HG03558 (cell line): Measurements from ENCODE around the gene SYCN.
"Not testable (repeated sequence)": the region's sequence is repeated elsewhere in the genome, so short reads cannot be mapped to it uniquely, and the experiment has no call there.

Experiments used
- ATAC-seq: cut with Tn5 transposase; IDR thresholded peaks from one replicate; pipeline ENCODE4 v1.9.1; 2021; ENCODE audit warnings: moderate number of reproducible peaks; ENCODE audit not compliant: unreplicated experiment; ENCODE audit errors: extremely low read depth

The SYCN gene

DNA sequence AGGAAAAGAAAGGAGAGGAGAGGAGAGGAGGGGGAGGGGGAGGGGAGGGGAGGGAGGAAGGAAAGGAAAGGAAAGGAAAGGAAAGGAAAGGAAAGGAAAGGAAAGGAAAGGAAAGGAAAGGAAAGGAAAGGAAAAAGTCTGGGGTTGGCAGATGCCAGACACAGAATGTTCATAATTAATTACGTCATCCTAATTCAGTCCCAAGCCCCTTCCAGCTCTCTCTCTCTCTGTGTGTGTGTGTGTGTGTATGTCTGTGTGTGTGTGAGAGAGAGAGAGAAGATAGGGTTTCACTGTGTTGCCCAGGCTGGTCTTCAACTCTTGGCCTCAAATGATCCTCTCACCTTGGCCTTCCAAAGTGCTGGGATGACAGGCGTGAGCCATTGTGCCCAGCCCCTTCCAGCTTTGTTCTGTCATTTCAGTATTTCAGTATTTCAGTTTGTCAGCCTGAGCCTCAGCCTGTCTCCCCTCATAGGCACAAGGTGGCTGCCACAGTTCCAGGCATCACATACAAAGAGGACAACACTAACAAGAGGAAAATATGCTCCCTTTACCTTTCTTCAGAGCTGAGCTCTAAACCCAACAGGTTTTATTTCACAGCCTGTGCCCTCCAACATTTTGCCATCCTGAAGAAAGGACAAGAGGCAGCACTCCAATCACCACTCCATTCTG, 26.2 kb upstream of the SYCN start:
- no peak for ATAC-seq

DNA sequence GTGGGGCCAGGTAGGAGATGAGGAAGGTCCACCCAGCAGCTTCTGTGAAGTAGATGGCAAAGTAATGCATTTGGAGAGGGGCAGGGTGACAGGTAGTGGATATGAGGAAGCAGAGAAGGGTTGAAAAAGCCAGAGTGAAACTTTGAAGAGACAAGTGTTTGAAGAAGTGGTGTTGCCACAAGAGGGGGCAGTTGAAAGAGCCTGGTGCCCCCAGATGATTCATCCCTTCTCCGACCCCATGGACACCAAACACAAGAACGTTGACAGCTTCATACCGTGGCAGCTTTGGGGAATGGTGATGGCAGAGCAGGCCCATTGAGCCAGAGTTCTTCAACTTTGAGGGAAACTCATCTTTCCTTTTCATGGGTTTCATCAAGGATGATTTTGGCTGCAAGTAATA, 20.8 kb upstream of the SYCN start:
- ATAC-seq, result no peak

DNA sequence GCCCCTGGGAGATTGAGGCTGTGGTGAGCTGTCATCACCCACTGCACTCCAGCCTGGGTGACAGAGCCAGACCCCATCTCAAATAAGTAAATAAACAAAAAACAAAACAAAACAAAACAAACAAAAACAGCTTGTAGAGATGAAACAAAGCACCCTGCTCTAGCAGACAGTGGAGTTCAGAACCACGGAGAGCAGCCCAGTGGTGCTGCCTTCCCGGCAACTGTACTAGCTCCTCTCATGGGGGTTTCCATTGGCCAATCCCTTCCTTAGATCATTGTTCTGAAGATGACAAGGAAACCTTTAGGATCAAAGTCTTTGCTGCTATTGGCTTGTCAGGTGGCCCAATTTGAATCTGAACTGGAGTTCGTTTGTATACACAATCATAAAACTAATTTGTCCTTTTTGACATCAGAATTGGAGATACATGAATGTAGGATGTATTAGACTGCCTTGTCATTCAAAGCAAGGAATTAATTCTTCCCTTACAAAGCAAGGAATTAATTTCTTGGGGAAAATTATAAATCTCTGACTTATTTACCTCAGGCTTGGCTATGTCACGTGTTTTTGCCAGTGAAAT, 19.7 kb upstream of the SYCN start:
- no peak for ATAC-seq

DNA sequence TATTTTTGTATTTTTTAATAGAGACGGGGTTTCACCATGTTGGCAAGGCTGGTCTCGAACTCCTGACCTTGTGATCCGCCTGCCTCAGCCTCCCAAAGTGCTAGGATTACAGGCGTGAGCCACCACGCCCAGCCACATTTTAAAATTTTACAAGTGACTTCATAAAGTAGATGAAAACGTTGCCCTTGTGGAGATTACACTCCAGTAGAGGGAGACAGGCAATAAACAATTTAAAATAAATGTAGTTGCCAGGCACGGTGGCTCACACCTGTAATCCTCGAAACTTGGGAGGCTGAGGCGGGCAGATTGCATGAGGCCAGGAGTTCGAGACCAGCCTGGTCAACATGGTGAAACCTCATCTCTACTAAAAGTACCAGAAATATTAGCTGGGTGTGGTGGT, 15.0 kb upstream of the SYCN start:
- not testable (repeated sequence) for ATAC-seq

DNA sequence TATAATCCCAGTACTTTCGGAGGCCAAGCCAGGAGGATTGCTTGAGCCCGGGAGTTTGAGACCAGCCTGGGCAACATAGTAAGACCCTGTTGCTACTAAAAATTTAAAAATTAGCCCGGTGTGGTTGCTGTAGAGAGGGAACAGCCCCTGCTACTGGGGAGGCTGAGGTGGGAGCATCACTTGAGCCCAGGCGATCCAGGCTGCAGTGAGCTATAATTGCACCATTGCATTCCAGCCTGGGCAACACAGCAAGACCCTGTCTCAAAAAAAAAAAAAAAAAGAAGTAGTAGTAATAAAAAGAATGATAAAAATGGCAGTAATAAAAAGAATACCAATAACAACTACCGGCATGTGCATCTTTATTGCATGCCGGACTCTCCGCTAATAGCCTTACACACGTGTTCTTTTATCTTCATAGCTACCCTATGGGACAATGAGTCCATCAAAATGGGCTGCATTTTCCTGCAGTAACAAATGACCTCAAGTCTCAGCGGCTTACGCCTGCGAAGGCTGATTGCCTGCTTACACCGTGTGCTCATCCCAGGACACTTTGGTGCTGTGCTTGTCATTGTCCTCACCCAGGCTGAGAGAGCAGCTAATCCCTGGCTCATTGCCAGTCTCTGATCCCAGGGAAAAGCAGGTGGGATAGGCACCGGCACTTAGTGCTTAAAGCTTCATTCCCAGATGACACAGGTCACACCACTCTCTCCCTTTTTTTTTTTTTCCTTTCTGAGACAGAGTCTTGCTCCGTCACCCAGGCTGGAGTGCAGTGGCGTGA, 14.4 kb upstream of the SYCN start:
- ATAC-seq, result no peak

DNA sequence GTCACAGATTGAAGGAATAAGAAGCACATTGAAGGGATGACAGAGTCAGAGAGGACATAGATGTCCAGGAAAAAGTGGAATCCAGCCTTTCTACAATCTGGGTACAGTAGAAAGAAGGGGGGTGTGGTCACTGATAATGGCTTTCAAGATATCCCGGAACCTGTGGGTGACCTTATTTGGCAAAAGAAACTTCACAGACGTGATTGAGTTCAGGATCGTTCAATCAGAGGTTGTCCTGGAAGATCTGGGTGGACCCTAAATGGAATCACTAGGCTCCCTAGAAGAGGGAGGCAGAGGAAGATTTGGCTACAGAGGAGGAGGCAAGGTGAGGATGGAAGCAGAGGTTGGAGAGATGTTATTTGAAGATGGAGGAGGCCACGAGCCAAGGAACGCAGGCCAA, 13.0 kb upstream of the SYCN start:
- ATAC-seq, result no peak

DNA sequence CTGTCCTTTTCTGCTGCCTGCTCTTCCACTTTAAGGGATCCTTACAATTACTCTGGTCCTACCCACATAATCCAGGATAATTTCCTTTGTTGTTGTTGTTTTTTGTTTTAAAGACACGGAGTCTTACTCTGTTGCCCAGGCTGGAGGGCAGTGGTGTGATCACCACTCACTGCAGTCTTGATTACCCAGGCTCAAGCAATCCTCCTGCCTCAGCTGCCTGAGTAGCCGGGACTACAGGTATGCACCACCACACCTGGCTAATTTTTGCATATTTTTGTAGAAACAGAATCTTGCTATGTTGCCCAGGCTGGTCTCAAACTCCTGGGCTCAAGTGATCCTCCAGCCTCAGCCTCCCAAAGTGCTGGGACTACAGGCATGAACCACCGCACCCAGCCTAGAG, 11.3 kb upstream of the SYCN start:
- not testable (repeated sequence) for ATAC-seq

DNA sequence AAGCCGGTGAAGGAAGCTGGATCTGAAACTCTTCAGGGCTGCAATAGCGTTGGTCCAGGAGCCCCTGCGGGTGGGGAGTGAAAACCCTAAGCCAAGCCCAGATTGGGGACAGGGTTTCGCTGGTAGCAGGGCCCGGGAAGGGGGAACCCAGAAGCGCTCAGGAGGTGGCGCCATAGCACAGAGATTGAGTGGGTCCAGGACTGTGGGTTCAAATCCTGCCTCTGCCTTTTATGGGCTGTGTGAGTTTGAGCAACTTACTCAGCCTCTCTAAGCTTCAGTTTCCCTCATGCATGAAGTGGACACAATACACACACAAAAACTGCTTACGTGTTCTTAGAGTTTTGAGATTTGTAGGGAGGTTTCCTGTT, 8.3 kb upstream of the SYCN start:
- ATAC-seq, result no peak

DNA sequence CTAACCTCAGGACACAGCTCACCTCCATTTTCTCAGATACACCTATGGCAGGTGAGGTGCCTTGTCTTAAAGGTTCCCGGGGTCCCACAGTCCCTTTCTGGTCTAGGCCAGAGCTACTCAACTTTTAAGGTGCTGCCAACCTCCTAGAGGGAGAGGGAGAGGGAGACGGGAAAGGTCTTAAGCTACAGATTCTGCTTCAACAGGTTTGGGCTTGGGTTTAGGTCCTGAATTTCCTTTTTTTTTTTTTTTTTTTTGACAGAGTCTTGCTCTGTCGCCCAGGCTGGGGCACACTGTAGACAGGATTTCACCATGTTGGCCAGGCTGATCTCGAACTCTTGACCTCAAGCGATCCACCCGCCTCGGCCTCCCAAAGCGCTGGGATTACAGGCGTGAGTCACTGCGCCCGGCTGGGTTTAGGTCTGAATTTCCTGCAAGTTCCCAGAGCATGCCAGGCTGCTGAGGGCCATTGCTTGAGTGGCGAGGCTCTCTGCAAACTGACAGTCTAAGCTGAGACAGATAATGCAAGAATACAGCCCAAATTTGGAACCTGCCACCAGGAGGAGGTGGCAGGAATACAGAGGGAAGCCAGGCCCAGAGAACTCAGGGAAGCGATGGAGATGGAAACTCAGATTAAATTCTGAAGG, 7.8 kb upstream of the SYCN start:
- no peak for ATAC-seq

DNA sequence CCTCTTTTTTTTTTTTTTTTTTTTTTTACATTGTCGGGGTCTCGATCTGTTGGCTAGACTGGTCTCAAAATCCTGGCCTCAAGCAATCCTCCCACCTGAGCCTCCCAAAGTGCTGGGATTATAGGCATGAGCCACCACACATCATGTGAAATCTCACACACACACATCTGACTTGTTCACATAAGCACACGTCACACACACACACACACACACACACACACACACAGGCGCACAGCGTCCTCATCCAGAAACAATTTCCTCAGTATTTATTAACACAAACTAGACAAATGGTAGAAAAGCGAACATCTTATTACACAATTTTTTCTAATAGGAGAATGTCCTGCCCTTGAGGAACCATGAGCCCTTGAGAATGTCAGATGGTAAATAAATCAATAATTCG, 5.1 kb upstream of the SYCN start:
- ATAC-seq, result no peak

DNA sequence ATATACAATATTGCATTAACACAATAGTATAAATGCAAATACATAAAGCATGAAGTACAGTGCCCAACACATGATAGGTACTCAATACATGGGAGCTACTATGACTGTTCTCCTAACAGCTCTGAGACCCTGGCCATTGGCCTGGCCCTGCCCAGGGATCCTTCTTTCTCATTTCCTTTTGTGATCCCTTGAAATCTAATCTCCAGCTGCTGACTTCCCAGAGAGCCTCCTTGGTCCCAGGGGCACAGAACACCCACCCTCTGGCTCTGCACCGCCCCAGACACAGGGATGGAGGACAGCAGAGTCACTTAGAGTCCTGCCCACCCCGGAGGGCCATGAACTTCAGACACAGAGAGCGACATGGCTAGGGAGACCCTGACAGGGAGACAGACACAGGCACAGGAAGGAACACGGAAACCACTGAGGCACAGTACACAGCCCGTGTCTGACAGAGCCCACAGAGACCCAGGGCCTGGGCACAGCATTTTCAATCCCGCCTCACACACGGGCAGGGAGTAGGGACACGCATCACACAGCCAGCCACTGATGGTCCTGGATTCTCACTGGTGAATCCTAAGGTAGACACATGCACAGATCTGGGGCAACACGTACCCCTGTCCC, 4.2 kb upstream of the SYCN start:
- ATAC-seq, result no peak

DNA sequence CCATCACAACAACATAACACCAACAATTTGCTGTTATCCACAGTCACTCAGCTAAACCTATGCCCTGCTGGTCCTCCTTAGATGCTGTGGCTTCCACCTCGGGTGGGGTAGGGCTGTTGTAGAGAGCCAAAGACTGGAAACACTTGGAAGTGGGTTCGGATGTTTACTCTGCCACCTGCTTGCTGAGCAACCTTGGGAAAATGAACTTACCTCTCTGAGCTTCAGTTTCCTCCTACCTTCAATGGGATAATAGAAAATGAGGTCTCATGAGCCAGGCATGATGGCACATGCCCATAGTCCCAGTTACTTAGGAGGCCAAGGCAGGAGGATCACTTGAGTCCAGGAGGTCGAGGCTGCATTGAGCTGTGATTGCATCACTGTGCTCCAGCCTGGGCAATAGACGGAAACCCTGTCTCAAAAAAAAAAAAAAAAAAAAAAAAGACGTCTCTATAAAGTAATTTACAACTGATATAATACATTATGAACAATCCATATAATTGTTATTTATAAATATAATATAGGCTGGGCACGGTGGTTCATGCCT, 3.3 kb upstream of the SYCN start:
- ATAC-seq, result no peak

DNA sequence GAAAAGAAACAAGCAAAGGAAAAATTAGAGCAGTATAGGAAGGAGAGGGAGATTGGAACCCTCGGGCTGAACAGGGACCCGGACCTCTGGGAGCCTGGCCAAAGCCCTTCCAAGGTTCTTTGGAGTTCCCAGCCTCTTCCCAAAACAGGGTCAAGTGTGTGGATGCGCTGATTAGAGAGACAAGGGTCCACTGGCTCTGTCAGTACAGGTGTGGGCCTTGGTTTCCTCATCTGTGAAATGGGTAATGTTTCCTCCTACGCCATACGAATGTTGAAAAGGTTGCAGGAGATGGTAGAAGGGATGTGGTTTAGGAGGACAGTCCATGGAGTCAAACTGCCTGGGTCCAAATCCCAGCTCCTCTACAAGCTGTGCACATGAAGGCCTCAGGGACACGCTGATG, 2.1 kb upstream of the SYCN start:
- no peak for ATAC-seq

DNA sequence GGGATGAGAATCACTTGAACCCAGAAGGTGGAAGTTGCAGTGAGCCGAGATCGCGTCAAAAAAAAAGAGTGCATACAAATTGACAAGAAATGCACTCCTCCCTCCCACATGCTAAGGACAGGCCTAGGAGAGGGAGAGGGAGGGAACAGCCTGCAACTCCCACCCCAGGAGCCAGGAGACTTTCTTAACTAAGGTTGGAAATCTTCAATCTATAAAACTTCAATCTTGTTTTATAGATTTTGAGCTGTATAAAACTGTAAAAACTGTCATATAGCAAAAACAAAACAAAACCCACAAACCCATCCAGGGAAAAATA, 1.3 kb upstream of the SYCN start:
- ATAC-seq, result no peak

DNA sequence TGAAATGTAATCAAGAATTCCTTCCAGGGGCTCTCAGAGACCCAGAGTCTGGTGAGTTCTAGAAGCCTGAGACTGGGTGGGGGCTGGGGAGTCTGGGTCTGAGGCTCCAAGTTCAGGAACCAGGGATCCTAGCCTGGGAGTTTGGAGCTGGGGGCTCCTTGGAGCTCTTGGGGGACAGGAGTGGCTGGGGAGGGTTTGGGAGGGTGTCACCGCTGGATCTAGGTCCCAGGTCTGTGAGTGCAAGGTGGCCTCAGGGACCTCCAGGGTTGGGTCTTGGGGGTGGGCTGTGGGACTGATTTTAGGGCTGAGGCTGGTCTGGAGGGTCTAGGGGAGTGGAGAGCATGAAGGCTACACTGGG, 1.1 kb downstream of the SYCN start:
- no peak for ATAC-seq

DNA sequence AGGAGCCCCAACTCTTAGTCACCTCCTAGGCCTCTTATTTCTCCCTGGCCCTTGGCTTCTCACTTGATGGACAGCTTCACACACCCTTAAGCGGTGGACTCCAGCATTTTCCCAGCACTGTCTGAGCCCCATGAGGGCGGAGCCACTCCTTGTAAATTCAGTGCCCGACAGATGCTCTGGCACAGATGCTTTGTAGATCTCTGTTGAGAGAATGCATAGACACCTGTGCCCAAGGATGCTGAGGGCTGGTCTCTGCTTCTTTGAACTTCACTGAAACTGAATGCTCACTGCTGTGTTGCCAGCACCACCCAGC, 3.3 kb downstream of the SYCN start:
- ATAC-seq, result no peak

DNA sequence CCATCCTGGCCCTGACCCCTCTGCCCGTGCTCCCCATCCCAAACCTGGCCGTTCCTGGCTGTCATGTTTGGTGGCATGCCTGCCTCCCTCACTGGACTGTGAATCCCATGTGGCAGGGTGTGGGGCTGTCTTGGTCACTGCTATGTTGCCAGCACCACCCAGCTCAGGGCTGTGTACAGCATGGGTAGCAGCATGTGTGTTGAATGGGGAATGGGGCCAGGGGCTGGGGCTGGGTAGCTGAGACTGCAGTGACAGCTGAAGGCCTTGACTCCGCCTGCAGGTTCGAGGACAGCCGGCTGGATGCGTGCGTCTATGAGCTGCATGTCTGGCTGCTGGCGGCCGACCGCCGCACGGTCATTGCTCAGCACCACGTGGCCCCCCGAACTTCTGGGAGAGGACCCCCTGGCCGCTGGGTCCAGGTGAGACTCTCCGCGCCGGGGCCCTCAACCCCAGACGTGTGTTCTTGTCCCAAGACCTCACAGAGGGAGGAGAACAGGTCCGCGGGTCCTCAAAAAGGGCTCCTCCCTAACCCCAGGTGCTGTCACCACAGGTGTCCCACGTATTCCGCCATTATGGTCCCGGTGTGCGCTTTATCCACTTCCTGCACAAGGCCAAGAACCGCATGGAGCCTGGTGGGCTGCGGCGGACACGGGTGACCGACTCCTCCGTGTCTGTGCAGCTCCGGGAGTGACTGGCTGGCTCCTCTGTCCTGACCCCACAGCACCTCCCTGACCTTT, 3.8 kb downstream of the SYCN start:
- ATAC-seq, result no peak

DNA sequence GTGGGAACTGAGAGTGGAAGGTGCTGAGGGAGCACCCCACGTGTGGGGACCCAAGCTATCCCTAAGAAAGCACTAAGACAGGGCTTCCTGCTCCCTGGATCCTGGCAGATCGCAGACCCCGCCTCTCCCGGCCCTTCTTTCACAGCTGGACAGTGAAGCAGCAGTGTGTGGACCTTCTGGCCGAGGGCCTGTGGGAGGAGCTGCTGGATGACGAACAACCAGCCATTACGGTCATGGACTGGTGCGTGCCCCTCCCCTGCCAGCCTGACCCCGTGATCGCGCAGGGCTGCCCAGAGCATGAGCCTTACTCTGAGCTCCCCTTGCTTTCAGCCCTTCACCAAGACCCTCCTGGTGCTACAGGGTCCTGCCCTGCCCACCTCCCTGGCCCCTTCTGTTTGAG, 5.0 kb downstream of the SYCN start:
- no peak for ATAC-seq

DNA sequence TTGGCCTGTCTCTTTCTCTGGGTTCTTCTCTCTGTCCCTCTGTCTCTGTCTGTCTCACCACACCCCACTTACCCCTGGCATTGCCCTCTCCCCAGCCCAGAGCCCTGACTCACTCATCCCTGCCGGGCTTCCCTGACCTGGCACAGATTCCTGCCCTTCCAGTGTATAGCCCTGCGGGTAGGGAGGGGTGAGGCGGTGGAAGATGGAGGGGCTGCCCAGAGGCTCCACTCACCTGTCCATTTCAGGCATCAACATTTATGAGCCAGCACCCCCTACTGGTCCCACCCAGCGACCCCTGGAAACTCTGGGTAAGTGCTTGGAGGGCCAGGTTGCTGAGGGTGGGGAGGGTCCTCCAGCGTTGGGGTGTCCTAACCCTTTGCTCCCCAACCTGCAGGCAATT, 6.3 kb downstream of the SYCN start:
- ATAC-seq, result no peak

DNA sequence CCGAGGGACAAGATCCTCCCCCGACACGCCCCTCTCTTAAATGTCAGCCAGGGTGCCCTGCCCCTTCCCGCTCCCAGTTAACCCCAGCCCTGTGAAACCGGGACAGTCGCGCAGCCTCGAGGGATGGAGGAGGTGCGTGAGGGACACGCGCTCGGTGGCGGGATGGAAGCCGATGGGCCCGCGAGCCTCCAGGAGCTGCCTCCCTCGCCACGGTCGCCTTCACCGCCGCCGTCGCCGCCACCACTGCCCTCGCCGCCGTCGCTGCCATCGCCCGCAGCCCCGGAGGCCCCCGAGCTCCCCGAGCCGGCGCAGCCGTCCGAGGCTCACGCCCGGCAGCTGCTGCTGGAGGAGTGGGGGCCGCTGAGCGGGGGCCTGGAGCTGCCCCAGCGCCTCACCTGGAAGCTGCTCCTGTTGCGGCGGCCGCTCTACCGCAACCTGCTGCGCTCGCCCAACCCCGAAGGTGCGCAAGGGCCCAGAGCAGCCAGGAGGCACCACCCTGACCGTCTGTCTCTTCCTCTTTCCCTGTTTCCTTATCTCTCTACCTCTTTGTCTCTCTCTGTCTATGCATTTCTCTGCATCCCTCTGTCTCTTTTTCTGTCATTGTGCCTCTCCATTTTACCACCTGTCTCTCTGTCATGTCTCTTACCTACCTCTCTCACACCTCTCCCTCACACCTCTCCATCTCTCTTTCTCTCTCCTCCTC, 7.1 kb downstream of the SYCN start, which contains the start of gene NCCRP1:
Gene NCCRP1, plus strand, starts transcription at position 105 of the 703 bp plus-strand sequence. Its CDS starts 19 bp downstream, at position 124.
- ATAC-seq, result no peak
